Activated CD4-positive, alpha-beta T cell treated with anti-CD3 and anti-CD28 coated beads for 1 hour (primary cell): ENCODE measurements around the gene ABLIM2.

Experiments
- DNase-seq: peaks from one replicate; pipeline ENCODE4 v3.0.0-alpha.2; 2020

The ABLIM2 gene

DNA sequence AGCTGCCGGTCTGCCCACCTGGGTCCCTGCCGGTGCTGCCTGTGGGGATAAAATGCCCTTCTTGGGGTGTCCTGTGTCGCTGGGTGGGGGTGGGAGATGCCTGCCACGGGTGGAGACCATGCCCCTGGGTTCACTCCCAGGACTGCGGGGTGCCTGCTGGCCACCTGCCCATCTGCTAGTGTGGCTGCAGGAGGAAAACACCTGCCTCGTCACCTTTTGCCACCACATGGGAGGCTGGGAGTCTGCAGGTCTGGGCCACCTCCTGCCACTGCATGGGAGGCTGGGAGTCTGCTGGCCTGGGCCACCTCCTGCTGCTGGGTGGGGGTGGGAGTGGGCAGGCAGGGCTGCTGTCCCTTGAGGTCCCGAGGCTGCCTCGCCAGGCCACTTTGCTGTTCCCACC is 160.2 kb downstream of the ABLIM2 start:
- no peak for DNase-seq

GRCh38 chr4:7995866-7996265 is 162.7 kb downstream of the ABLIM2 start:
- no peak for DNase-seq

DNA sequence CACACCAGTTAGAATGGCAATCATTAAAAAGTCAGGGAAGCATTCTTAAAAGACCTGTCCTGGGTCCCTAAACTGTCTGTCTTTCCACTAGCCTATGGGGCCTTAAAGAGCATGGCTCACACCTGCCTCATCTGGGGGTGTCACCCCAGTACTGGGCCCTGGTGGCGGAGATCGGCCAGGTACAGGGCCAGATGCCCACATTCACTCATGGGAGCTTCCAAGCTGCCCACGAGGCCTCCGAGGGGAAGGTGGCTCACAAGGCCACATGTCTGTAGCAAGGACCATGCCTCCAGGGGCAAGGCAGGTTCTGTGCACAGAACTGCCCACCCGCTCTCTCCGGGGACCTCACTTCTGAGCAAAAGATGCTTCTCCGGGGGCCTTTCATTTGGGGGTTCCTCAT is 163.5 kb downstream of the ABLIM2 start:
- DNase-seq, result no peak

DNA sequence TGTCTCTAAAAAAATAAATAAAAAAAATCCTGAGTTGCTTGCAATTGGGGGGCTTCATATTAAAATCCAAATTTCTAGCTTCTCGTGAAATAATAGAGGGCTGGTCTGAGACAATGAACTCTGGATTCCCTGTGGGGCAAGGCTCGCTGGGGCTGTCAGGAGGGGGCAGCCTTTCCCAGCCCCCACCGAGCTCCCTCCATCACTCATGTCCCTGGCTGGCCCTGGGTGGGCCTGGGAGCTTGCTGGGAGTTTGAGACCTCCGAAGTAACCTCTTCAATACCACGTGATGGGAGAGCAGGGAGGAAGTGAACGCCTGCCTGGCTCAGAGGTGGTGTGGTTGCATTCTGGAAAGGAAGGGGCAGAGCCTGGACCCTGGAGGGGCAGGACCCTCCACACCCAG is 164.9 kb downstream of the ABLIM2 start:
- no peak for DNase-seq

GRCh38 chr4:7992846-7993245 is 165.8 kb downstream of the ABLIM2 start:
- DNase-seq, result no peak

- DNase-seq, result no peak
These were observed 167.7 kb downstream of the ABLIM2 start for GRCh38 chr4:7990807-7991459.

DNA sequence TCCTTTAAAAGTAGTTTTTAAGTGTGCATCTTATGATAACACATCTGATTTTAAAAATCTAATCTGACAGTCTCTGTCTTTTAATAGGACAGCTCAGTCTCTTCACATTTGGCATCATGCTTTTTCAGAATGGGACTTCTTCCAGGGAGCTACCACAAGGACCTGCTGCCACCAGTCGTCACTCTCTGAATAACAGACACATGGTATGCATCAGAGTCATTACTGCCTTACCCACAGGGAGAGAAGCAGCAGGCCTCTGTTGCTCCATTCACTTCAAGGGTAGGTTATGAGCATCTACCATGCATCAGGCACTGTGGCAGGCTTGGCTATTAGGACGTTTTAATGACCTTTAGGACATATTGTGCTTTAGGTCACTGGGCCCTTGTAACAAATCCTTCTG is 169.0 kb downstream of the ABLIM2 start:
- DNase-seq, result no peak

GRCh38 chr4:7988437-7988836 is 170.2 kb downstream of the ABLIM2 start:
- DNase-seq, result no peak

DNA sequence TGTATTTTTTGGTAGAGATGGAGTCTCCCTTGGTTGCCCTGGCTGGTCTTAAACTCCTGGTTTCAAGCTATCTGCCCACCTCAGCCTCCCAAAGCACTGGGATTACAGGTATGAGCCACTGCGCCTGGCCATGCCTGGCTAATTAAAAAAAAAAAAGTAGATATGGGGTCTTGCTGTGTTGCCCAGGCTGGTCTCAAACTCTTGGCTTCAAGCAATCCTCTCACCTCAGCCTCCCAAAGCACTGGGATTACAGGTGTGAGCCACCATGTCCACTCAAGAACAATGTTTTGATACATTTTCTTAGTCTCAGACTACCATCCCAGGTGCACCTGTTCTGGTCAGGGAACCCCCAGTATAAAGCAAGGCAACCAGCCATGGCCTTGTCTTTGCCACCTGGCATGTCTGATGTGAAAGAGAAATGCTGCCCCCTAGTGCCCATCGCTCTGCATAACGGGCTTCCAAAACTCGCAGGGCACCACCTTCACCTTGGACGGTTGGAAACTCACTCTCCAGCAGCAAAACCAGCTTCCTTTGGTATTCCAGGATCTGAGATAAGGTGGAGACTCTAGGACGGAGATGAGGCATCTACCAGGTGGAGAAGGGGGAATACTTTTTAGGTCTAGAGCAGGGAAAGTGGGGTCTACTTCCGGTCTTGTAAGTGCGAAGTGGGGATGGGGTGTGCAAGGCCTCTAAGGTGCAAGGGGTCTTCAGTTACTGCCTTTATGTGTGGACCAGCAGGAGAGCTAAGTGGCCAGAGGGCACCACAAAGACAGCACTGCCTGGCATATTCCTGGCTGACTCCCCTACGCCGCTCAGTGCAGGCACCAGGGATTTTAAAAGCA is 171.2 kb downstream of the ABLIM2 start:
- peak; percentile 60 for DNase-seq

DNA sequence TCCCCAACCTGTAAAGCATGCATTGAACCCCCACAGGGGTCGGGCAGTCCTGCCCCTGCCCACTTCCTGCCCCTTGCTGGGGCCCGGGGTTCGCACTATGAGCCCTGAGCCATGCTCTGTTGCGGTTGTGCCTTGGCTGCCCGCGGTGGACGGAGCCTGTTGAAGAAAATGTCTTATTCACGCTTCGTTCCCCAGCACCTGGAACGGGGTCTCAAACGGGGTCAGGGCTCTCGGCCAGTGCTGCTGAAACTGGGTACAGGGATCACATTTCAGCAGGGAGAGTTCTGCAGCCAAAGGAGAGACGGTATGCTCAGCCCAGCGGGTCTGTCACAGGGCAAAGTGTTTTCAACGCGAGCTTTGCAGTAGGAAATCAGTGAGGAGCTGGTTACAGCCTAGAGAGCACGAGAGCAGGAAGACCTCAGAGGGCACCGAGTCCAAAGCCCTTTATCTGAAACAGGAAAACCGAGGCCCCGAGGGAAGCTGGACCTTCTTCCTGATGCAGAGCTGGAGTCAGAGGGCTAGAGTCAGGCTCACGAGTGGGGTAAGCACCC is 172.6 kb downstream of the ABLIM2 start:
- DNase-seq, result no peak

GRCh38 chr4:7985072-7985471 is 173.5 kb downstream of the ABLIM2 start:
- DNase-seq, result no peak

GRCh38 chr4:7984286-7984925 is 174.2 kb downstream of the ABLIM2 start:
- DNase-seq, result no peak

- DNase-seq, result no peak
These were observed 175.3 kb downstream of the ABLIM2 start for GRCh38 chr4:7983296-7983695.

GRCh38 chr4:7981738-7982394 is 176.7 kb downstream of the ABLIM2 start:
- DNase-seq, result no peak

DNA sequence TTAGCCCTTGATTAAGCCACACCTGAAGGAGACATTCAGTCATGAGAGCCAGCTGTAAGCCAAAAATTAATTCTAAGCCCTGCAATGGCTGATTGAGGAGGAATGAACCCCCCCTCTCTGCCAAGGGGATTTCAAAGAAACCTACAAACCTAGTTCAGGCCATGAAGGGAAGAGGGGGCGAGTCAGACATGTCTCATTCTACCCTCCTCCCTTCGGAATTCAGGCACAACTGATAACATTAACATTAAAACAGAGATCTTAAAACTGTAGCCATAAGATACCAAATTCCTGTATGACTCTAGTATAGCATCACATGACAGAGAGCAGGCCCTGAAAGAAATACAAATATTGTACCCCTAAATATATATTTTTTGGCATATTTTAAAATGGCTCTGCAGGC is 178.6 kb downstream of the ABLIM2 start:
- DNase-seq, result no peak

GRCh38 chr4:7979652-7979968 is 179.0 kb downstream of the ABLIM2 start:
- DNase-seq, result no peak

DNA sequence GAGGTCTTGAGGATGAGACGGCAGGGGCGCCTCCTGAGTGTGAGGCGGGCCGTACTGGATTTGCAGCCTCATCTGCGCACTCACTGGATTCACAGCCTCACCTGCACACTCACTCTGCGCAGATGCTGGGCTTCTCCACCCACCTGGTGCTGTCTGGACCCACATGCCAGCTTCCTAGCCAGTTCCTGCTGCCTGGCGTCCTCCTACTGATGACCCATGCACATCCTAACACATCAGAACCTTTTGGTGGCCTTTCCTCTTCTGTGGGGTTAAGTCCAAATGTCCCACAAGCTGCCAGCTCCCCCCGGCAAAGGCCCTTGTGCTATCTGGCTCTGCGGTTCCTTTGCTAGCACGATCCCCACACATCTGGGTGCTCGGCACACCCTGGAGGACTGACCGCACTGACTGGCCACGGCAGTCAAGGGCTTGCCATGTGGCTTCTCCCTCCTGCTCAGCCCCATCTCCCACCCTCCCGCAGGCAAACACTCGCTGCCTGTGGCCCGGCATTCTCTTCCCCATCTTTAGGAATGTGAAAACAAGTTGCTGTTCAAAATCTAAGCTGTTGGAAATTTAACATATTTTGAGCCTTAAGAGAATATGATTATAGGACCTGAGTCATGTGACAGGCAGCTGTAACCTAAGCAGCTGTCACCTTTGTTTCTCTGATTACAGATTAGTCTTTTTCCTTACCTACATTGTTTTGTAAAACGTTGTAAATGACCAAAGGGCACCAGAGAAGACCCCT is 179.5 kb downstream of the ABLIM2 start:
- DNase-seq, result no peak

DNA sequence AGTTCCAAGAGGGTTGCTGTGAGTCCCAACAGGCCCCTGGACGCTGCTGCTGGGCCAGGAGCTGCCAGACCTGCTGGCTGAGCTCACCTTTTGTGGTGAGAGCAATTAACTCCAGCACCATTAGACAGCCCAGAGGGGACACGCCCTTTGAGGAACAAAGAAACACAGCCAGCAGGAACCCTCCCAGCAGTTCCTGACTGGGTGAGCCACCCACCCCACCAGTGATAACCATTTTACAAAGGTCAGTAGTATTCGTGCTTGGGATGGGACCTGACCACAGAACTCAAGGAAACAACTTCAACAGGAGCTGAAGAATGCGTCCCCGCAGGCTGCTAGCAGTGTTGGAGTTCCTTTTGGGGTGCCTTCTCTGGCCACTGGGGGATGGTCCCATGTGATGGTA is 180.1 kb downstream of the ABLIM2 start:
- no peak for DNase-seq

DNA sequence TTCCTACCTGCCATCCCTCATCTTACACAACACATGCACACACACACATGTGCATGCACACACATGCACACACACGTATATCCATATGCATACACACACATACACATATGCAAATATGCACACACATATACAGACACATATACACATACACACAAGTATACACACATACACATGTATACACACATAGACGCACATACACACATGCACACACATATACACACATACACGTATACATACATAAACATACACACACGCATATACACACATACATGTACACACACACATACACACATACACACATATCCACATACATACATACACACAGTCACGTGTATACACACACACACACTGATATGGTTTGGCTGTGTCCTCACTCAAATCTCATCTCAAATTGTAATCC is 182.0 kb downstream of the ABLIM2 start:
- DNase-seq, result no peak

GRCh38 chr4:7976025-7976424 is 182.6 kb downstream of the ABLIM2 start:
- no peak for DNase-seq

DNA sequence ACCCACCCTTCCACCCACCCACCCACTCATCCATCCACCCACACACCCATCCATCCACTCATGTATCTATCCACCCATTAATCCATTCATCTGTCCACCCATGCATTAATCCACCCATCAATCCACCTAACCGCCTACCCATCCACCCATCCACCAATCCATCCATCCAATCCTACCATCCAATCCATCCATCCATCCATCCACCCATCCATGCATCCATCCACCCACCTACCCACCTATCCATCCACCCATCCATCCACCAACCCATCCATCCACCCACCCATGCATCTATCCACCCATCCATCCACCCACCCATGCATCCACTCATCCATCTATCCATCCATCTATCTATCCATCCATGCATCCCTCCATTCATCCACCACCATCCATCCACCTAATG is 184.2 kb downstream of the ABLIM2 start:
- DNase-seq, result no peak

DNA sequence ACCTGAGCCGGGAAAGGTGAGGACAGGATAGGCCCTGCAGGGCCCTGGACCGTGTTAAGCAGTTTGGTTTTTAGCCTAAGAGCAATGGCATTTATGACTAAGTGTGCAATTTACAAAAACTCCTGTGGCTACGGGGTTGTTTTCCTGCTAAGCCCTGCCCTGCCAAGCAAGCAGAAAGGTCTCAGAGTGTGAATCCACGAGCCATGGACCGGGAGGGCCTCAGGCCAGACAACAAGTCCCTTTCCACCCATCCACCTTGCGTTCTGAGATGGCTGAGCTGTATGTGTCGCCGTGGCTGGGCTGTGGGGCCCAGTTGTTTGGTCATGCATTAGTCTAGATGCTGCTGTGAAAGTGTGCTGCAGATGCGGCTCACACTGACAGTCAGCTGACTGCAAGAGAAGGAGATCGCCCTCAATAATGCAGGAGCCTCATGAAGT is 185.1 kb downstream of the ABLIM2 start:
- DNase-seq, result no peak
